ENCODE results near the gene MGMT. TPM values are rescaled to one million over a fixed set of nuclear protein-coding genes. Genes with fewer than 3 reads are reported as not detected.

The MGMT gene
- total RNA-seq, 3 donors from 2014 or later: 34.1 to 57.8 (median 46.7) TPM

GRCh38 chr10:129523723-129524316 is 56.8 kb downstream of the MGMT start:
- intact Hi-C loops (cut with DNase I; ENCODE audit: low total_unique reads): no loop called here
- H3K9me3 ChIP-seq: no peaks in the 10 kb centered on the region
- no peak for DNase-seq (ENCODE audit: low spot score in 2 of 2)
- H3K27ac ChIP-seq: no peak overlapping the region
- no peaks in the 10 kb centered on the region for H3K36me3 ChIP-seq
- no peak overlapping the region for H3K4me3 ChIP-seq
- no peaks in the 10 kb centered on the region for H3K27me3 ChIP-seq
- no peak for TF ChIP-seq CTCF (IDR thresholded peaks at IDR 0.05)
- TF ChIP-seq POLR2A (IDR thresholded peaks at IDR 0.05): no peak
- TF ChIP-seq POLR2AphosphoS5 (IDR thresholded peaks at IDR 0.05): no peak
- H3K4me1 ChIP-seq: no peaks in the 10 kb centered on the region

DNA sequence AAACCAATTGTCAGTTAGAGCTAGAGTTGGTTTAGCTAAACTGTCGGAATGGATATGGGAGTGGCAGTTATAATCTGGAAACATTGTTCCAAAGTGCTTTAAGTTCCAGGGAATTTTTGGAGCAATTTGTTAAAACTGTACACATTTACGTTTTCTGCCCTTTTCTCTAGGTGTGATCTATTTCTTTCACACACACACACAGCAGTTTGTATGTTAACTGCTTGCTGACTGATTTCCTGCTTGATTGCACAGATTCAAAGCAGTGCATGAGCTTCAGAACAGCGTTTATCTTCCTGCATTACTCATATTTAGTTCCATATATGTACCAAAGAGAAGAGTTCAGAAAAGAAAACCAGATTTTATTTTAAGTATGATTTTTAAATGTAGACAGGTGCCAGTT is 57.9 kb downstream of the MGMT start:
- no peaks in the 10 kb centered on the region for H3K27me3 ChIP-seq
- H3K9me3 ChIP-seq: no peaks in the 10 kb centered on the region
- intact Hi-C loops (cut with DNase I; ENCODE audit: low total_unique reads): no loop called here
- TF ChIP-seq POLR2AphosphoS5 (IDR thresholded peaks at IDR 0.05) (no peak), POLR2A (IDR thresholded peaks at IDR 0.05) (no peak), CTCF (IDR thresholded peaks at IDR 0.05) (no peak)
- DNase-seq (ENCODE audit: low spot score in 2 of 2): no peak
- no peaks in the 10 kb centered on the region for H3K36me3 ChIP-seq
- no peak overlapping the region for H3K27ac ChIP-seq
- H3K4me1 ChIP-seq: no peaks in the 10 kb centered on the region
- no peak overlapping the region for H3K4me3 ChIP-seq

DNA sequence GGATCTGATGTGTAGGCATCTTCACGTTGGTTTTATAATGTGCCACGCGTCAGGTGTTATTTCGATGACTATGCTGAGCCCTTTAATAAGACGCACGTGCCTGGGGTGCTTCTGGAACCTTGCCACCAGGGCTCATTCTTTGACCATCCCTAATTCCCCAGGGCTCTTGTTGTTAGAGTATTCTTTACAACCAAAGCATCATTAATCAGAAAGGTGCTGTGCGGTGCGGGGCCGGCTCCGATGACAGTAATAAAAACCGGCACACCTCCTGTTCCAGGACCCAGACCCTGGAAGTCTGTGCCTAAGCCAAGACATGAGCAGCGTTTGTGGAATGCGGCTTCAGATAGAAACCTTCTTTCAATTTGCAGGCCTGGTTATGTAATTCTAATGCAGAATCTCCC is 58.4 kb downstream of the MGMT start:
- intact Hi-C loops (cut with DNase I; ENCODE audit: low total_unique reads): no loop called here
- TF ChIP-seq POLR2A (IDR thresholded peaks at IDR 0.05): no peak
- TF ChIP-seq CTCF (IDR thresholded peaks at IDR 0.05): no peak
- TF ChIP-seq POLR2AphosphoS5 (IDR thresholded peaks at IDR 0.05): no peak
- Histone ChIP-seq H3K4me1 (no peaks in the 10 kb centered on the region), H3K4me3 (peak overlapping the region in 1 of 3 donors; percentile 35), H3K9me3 (no peaks in the 10 kb centered on the region), H3K36me3 (no peaks in the 10 kb centered on the region), H3K27ac (no peak overlapping the region), H3K27me3 (no peaks in the 10 kb centered on the region)
- peak in 1 of 2 donors; percentile 30 for DNase-seq (ENCODE audit: low spot score in 2 of 2)

DNA sequence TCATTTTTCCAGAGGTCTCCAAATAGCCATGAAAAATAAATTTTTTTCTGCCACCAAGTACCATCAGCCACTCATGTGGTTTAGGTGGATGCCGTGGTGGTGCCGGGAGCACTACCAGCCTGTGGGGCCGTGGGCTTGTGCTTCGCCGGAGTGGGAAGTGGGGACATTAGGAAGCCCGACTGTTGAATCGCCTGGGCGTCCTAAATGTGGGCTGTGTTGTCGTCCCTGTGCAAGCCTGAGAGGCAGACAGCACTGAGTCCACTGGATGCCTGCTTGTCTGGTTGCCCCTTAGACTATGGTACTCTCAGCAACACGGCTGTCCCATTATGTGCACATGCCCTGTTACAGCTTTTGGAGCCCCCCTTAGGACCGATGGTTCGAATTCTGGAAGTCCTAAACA is 59.9 kb downstream of the MGMT start:
- DNase-seq (ENCODE audit: low spot score in 2 of 2): no peak
- Histone ChIP-seq H3K4me1 (peaks cover 0 to under 1% of the 10 kb centered on the region in 2 donors), H3K36me3 (no peaks in the 10 kb centered on the region), H3K9me3 (no peaks in the 10 kb centered on the region), H3K4me3 (no peak overlapping the region), H3K27me3 (no peaks in the 10 kb centered on the region), H3K27ac (no peak overlapping the region)
- intact Hi-C loops (cut with DNase I; ENCODE audit: low total_unique reads): no loop called here
- TF ChIP-seq CTCF (IDR thresholded peaks at IDR 0.05) (no peak), POLR2AphosphoS5 (IDR thresholded peaks at IDR 0.05) (no peak), POLR2A (IDR thresholded peaks at IDR 0.05) (no peak)

- intact Hi-C loops (cut with DNase I; ENCODE audit: low total_unique reads): no loop called here
- no peaks in the 10 kb centered on the region for H3K27me3 ChIP-seq
- DNase-seq (ENCODE audit: low spot score in 2 of 2): no peak
- H3K4me3 ChIP-seq: no peak overlapping the region
- H3K27ac ChIP-seq: no peak overlapping the region
- TF ChIP-seq POLR2AphosphoS5 (IDR thresholded peaks at IDR 0.05) (no peak), POLR2A (IDR thresholded peaks at IDR 0.05) (no peak), CTCF (IDR thresholded peaks at IDR 0.05) (no peak)
- H3K4me1 ChIP-seq: peaks cover 3% of the 10 kb centered on the region in 2 donors
- no peaks in the 10 kb centered on the region for H3K9me3 ChIP-seq
- H3K36me3 ChIP-seq: no peaks in the 10 kb centered on the region
Measured at GRCh38 chr10:129528376-129528978, 61.4 kb downstream of the MGMT start.
